A549 (cell line): Measurements from ENCODE around the gene MAG.

Experiments
- CTCF ChIP-seq: fragments of >200 bp; sonication (Bioruptor Twin); formaldehyde crosslinking; IDR thresholded peaks from 3 replicates; pipeline ENCODE4 v1.5.1; 2016
- NR3C1 ChIP-seq: fragments of >200 bp; sonication (Bioruptor Twin); formaldehyde crosslinking; IDR thresholded peaks from 3 replicates; pipeline ENCODE4 v1.6.1; 2017
- RNF2 ChIP-seq: fragments of 200-600 bp; sonication (generic); IDR thresholded peaks from 2 replicates; pipeline ENCODE4 v1.6.1; 2016; ENCODE audit warnings: low read depth, mild to moderate bottlenecking, antibody characterized with exemption, moderate library complexity, borderline replicate concordance

DNA sequence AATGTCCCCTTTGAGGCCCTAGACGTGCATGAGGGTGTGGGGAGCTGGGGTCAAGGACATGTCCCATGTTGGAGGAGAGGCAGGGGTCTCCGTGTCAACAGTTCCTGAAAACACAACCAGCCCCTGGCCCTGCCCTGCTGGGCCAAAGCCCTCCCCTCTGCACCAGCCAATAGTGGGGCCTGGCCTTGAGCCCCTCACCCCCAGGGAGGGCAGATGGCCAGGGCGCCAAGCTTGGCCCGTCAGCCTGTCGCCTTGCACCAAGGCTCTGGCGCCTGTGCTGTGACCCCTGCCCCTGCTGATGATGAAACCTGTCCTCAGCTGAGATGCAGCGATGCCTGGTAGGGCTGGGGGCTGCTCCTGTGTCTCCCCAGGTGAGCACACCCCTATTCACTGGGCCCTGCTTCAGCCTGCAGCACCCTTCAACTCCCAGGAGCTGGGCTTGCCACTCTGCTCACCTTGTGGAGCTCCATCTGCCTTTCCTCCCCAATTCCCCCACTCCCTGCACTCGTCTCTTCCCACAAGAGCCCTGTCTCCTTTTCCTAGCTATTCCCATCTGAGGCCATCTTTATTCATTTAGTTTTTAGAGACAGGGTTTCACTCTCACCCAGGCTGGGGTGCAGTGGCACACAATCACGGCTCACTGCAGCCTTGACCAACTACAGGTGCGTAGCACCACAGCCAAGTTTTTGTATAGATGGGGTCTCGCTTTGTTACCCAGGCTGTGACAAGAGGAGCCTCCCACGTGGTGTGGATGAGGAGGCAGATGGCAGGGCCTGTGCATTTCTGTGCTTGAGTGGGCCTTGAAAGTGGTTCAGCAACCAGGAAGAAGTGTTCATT is 11.8 kb upstream of the MAG start:
- no peak for TF ChIP-seq CTCF
- no peak for TF ChIP-seq NR3C1
- no peak for TF ChIP-seq RNF2
